ENCODE measurements around the gene STAG1. TPM values are rescaled to one million over a fixed set of nuclear protein-coding genes. Genes with fewer than 3 reads are reported as not detected.
"Not testable (repeated sequence)": the region's sequence is repeated elsewhere in the genome, so short reads cannot be mapped to it uniquely, and the experiment has no call there.

The STAG1 gene
- total RNA-seq, 1 donor: 58.6 TPM

DNA sequence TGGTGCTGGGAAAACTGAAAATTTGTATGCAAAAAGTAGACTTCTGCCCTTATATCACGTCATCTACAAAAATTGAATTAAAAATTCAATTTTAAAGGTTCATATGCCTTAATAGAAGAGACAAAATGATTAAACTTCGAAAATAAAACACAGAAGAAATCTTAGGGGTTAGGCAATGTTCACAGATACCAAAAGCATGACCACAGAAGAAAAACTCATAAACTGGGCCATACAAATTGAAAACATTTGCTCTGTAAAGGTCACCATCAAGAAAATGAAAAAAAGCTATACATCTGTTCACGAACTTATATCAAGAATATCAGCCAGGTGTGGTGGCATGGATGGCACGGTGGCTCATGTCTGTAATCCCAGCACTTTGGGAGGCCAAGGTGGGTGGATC is 257.0 kb downstream of the STAG1 start:
- H3K4me3 ChIP-seq (ENCODE audit: insufficient read depth, low read length): no peak overlapping the region
- DNase-seq (ENCODE audit: insufficient read length, low spot score, missing footprints): no peak
- no peaks in the 10 kb centered on the region for H3K27me3 ChIP-seq (ENCODE audit: insufficient read depth, low read length)
- no peaks in the 10 kb centered on the region for H3K79me2 ChIP-seq (ENCODE audit: insufficient read depth, low read length)
- no peaks in the 10 kb centered on the region for H3K4me1 ChIP-seq (ENCODE audit: insufficient read depth, low read length)
- H4K20me1 ChIP-seq (ENCODE audit: insufficient read depth, low read length): no peaks in the 10 kb centered on the region
- H2AFZ ChIP-seq (ENCODE audit: low read length): no peak overlapping the region
- H3K4me2 ChIP-seq (ENCODE audit: insufficient read depth, low read length): no peak overlapping the region
- TF ChIP-seq, protein P1, sequence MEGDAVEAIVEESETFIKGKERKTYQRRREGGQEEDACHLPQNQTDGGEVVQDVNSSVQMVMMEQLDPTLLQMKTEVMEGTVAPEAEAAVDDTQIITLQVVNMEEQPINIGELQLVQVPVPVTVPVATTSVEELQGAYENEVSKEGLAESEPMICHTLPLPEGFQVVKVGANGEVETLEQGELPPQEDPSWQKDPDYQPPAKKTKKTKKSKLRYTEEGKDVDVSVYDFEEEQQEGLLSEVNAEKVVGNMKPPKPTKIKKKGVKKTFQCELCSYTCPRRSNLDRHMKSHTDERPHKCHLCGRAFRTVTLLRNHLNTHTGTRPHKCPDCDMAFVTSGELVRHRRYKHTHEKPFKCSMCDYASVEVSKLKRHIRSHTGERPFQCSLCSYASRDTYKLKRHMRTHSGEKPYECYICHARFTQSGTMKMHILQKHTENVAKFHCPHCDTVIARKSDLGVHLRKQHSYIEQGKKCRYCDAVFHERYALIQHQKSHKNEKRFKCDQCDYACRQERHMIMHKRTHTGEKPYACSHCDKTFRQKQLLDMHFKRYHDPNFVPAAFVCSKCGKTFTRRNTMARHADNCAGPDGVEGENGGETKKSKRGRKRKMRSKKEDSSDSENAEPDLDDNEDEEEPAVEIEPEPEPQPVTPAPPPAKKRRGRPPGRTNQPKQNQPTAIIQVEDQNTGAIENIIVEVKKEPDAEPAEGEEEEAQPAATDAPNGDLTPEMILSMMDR (IDR thresholded peaks at IDR 0.05; ENCODE audit: extremely low read depth, low read depth, low read length): no peak
- H3K9me3 ChIP-seq (ENCODE audit: low read depth, low read length): no peaks in the 10 kb centered on the region
- no peak overlapping the region for H3K27ac ChIP-seq (ENCODE audit: low read depth, low read length)
- peaks cover 2% of the 10 kb centered on the region for H3K36me3 ChIP-seq (ENCODE audit: insufficient read depth, low read length)

DNA sequence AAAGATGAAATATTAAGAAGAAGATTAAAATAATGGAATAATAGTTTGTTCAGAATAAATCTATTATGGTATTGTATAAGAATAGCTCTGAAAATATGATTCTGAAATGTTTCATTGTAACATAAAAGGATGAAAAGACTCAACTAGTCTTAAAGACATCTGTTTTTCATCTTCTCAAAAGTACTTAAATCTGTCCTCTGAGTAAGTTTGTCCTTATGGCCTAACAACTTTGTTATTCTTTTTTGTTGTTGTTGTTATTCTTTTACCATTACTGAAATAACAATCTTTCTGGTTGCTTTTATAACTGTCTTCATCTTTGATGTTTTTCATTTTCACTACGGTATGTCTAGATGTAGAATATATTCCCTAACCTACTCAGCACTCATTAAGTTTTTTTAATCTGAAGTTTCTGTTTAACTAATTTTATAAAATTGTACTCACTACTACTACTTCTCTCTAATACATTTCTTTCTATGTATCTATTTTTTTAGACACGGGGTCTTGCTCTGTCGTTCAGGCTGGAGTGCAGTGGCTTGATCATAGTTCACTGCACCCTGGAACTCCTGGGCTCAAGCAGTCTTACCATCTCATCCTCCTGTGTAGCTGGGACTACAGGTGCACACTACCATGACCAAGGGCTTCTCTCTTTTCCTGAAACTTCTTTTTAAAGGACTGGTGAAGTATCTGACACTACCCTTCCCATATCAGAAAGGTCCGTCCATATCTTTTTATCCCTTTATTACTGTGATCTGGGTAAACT is 261.4 kb downstream of the STAG1 start:
- Histone ChIP-seq H4K20me1 (ENCODE audit: insufficient read depth, low read length) (no peaks in the 10 kb centered on the region), H3K4me2 (ENCODE audit: insufficient read depth, low read length) (no peak overlapping the region), H2AFZ (ENCODE audit: low read length) (no peak overlapping the region), H3K4me1 (ENCODE audit: insufficient read depth, low read length) (no peaks in the 10 kb centered on the region), H3K4me3 (ENCODE audit: insufficient read depth, low read length) (no peak overlapping the region), H3K27ac (ENCODE audit: low read depth, low read length) (no peak overlapping the region), H3K27me3 (ENCODE audit: insufficient read depth, low read length) (no peaks in the 10 kb centered on the region), H3K36me3 (ENCODE audit: insufficient read depth, low read length) (peaks cover 2% of the 10 kb centered on the region), H3K79me2 (ENCODE audit: insufficient read depth, low read length) (no peaks in the 10 kb centered on the region), H3K9me3 (ENCODE audit: low read depth, low read length) (no peaks in the 10 kb centered on the region)
- TF ChIP-seq, protein P1 (IDR thresholded peaks at IDR 0.05; ENCODE audit: extremely low read depth, low read depth, low read length): no peak
- DNase-seq (ENCODE audit: insufficient read length, low spot score, missing footprints): no peak

DNA sequence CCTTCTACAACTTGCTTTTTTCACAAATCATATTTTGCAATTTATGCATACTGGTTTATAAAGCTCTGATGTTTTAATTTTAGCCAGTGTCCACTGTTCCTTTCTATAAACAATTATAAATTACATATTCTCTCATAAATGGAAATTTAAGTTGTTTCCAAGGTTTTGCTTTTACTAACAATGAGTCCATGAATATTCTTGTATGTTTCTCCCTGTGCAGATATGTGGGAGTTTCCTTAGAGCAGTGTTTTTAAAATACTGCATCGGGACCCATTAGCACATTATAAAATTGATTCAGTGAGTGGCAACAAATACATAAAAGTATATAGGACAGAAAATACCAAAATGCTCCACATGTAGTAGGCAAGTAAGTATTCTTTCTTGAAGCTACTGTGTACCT is 266.4 kb downstream of the STAG1 start:
- H3K27me3 ChIP-seq (ENCODE audit: insufficient read depth, low read length): no peaks in the 10 kb centered on the region
- no peaks in the 10 kb centered on the region for H3K79me2 ChIP-seq (ENCODE audit: insufficient read depth, low read length)
- H3K4me2 ChIP-seq (ENCODE audit: insufficient read depth, low read length): no peak overlapping the region
- no peak overlapping the region for H2AFZ ChIP-seq (ENCODE audit: low read length)
- H3K4me1 ChIP-seq (ENCODE audit: insufficient read depth, low read length): no peaks in the 10 kb centered on the region
- DNase-seq (ENCODE audit: insufficient read length, low spot score, missing footprints): no peak
- H4K20me1 ChIP-seq (ENCODE audit: insufficient read depth, low read length): no peaks in the 10 kb centered on the region
- no peaks in the 10 kb centered on the region for H3K36me3 ChIP-seq (ENCODE audit: insufficient read depth, low read length)
- TF ChIP-seq, protein P1 (IDR thresholded peaks at IDR 0.05; ENCODE audit: extremely low read depth, low read depth, low read length): no peak
- no peak overlapping the region for H3K27ac ChIP-seq (ENCODE audit: low read depth, low read length)
- no peaks in the 10 kb centered on the region for H3K9me3 ChIP-seq (ENCODE audit: low read depth, low read length)
- no peak overlapping the region for H3K4me3 ChIP-seq (ENCODE audit: insufficient read depth, low read length)

DNA sequence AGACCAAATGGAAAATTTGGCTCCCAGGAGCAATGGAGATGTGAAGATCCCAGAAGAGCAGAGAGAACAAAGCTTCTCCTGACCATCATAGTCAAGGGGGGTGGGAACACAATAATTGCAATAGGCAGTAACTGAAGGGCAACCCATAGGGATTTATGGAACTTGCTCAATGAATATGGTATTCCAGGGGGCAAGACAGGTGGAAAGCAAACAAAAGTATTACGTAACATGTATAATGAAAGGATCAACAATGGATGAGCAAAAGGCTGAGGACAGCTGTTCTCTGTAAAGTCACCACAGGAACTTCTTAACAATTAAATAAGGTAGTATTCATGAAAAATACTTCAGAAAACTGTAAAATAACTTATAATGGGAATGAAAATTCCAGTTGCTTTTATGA is 275.9 kb downstream of the STAG1 start:
- Histone ChIP-seq H3K36me3 (ENCODE audit: insufficient read depth, low read length) (peaks cover 7% of the 10 kb centered on the region), H3K27ac (ENCODE audit: low read depth, low read length) (no peak overlapping the region), H3K4me3 (ENCODE audit: insufficient read depth, low read length) (no peak overlapping the region), H3K79me2 (ENCODE audit: insufficient read depth, low read length) (no peaks in the 10 kb centered on the region), H3K4me2 (ENCODE audit: insufficient read depth, low read length) (no peak overlapping the region), H3K9me3 (ENCODE audit: low read depth, low read length) (no peaks in the 10 kb centered on the region), H4K20me1 (ENCODE audit: insufficient read depth, low read length) (no peaks in the 10 kb centered on the region), H3K4me1 (ENCODE audit: insufficient read depth, low read length) (peaks cover 14% of the 10 kb centered on the region), H2AFZ (ENCODE audit: low read length) (no peak overlapping the region), H3K27me3 (ENCODE audit: insufficient read depth, low read length) (no peaks in the 10 kb centered on the region)
- no peak for DNase-seq (ENCODE audit: insufficient read length, low spot score, missing footprints)
- TF ChIP-seq, protein P1 (IDR thresholded peaks at IDR 0.05; ENCODE audit: extremely low read depth, low read depth, low read length): no peak

DNA sequence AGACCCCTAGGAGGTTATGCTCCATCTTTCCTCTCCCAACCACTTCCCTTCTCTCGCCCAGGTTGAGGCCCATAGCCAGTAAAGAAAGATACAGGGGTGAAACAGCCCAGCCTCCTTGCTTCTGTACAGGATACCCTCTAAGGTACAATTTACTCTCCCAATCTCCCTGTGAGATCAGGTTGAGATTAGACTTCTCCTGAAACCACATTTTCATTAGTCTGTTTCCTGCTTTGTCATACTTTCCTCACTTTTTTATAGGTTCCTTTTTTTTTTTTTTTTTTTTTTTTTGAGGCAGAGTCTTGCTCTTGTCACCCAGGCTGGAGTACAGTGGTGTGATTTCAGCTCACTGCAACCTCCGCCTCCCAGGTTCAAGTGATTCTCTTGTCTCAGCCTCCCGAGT is 277.3 kb downstream of the STAG1 start:
- not testable (repeated sequence) for H3K9me3 ChIP-seq (ENCODE audit: low read depth, low read length); H3K36me3 ChIP-seq (ENCODE audit: insufficient read depth, low read length); H3K27me3 ChIP-seq (ENCODE audit: insufficient read depth, low read length); DNase-seq (ENCODE audit: insufficient read length, low spot score, missing footprints); H3K4me3 ChIP-seq (ENCODE audit: insufficient read depth, low read length); H3K79me2 ChIP-seq (ENCODE audit: insufficient read depth, low read length); H4K20me1 ChIP-seq (ENCODE audit: insufficient read depth, low read length); H2AFZ ChIP-seq (ENCODE audit: low read length); H3K4me2 ChIP-seq (ENCODE audit: insufficient read depth, low read length)
- H3K4me1 ChIP-seq (ENCODE audit: insufficient read depth, low read length): peaks cover 14% of the 10 kb centered on the region
- H3K27ac ChIP-seq (ENCODE audit: low read depth, low read length): peak overlapping the region; percentile 84
